Measurements from ENCODE around the gene MYO5B. TPM values are rescaled to one million over a fixed set of nuclear protein-coding genes. Genes with fewer than 3 reads are reported as not detected.

Gene MYO5B
- polyA plus RNA-seq, 1 of the 3 experiments (the other 2 are of a cell fraction) = 1.3 TPM

GRCh38 chr18:50061876-50062517 lies 132.9 kb downstream of the MYO5B start:
- Histone ChIP-seq H3K4me3 (ENCODE audit: low read depth in 2 of 2, low read length in 1 of 2) (no peak overlapping the region), H2AFZ (ENCODE audit: low read depth) (no peak overlapping the region), H4K20me1 (ENCODE audit: insufficient read depth) (no peaks in the 10 kb centered on the region), H3K36me3 (replicated peaks in 1 of 2; ENCODE audit: control insufficient read depth in 1 of 2, insufficient read depth in 2 of 2, low read length in 1 of 2) (no peaks in the 10 kb centered on the region), H3K79me2 (ENCODE audit: insufficient read depth) (no peaks in the 10 kb centered on the region), H3K4me2 (no peak overlapping the region), H3K27me3 (ENCODE audit: insufficient read depth) (no peaks in the 10 kb centered on the region), H3K4me1 (ENCODE audit: control insufficient read depth in 1 of 2, insufficient read depth in 2 of 2, low read depth in 1 of 2, low read length in 1 of 2) (no peaks in the 10 kb centered on the region), H3K9me3 (no peaks in the 10 kb centered on the region), H3K9me2 (no peaks in the 10 kb centered on the region), H3K9ac (no peak overlapping the region), H3K27ac (ENCODE audit: low read depth in 2 of 2, low read length in 1 of 2) (no peak overlapping the region), H3F3A (replicated peaks; ENCODE audit: insufficient read depth) (no peaks in the 10 kb centered on the region)
- CTCF ChIA-PET = no interaction called here
- WGBS (ENCODE audit: low lambda C conversion rate) = 60% methylated on average over 4 of the region's 4 CpGs
- DNase-seq = no peak
- POLR2A ChIA-PET = no interaction called here
- TF ChIP-seq FOXJ3 (CRISPR knock-in tag; IDR thresholded peaks at IDR 0.05) (no peak), RCOR1 (IDR thresholded peaks at IDR 0.05; ENCODE audit: low read length) (no peak), RAD21 (IDR thresholded peaks at IDR 0.05; ENCODE audit: low read length) (no peak), EP300 (IDR thresholded peaks at IDR 0.05; ENCODE audit: borderline replicate concordance in 1 of 2, low read depth in 1 of 2, low read length in 1 of 2) (no peak), SMC3 (IDR thresholded peaks at IDR 0.05; ENCODE audit: low read depth, low read length) (no peak), TAF1 (IDR thresholded peaks at IDR 0.05; ENCODE audit: borderline replicate concordance, low read depth, low read length) (no peak), SIN3A (IDR thresholded peaks at IDR 0.05; ENCODE audit: borderline replicate concordance, low read depth, low read length) (no peak)
- TF ChIP-seq, protein P1, sequence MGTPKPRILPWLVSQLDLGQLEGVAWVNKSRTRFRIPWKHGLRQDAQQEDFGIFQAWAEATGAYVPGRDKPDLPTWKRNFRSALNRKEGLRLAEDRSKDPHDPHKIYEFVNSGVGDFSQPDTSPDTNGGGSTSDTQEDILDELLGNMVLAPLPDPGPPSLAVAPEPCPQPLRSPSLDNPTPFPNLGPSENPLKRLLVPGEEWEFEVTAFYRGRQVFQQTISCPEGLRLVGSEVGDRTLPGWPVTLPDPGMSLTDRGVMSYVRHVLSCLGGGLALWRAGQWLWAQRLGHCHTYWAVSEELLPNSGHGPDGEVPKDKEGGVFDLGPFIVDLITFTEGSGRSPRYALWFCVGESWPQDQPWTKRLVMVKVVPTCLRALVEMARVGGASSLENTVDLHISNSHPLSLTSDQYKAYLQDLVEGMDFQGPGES (IDR thresholded peaks at IDR 0.05; ENCODE audit: low read depth, low read length) = no peak
- TF ChIP-seq, protein P2, sequence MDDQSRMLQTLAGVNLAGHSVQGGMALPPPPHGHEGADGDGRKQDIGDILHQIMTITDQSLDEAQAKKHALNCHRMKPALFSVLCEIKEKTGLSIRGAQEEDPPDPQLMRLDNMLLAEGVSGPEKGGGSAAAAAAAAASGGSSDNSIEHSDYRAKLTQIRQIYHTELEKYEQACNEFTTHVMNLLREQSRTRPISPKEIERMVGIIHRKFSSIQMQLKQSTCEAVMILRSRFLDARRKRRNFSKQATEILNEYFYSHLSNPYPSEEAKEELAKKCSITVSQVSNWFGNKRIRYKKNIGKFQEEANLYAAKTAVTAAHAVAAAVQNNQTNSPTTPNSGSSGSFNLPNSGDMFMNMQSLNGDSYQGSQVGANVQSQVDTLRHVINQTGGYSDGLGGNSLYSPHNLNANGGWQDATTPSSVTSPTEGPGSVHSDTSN (IDR thresholded peaks at IDR 0.05) = no peak
- TF ChIP-seq, protein P3, sequence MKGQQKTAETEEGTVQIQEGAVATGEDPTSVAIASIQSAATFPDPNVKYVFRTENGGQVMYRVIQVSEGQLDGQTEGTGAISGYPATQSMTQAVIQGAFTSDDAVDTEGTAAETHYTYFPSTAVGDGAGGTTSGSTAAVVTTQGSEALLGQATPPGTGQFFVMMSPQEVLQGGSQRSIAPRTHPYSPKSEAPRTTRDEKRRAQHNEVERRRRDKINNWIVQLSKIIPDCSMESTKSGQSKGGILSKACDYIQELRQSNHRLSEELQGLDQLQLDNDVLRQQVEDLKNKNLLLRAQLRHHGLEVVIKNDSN (IDR thresholded peaks at IDR 0.05; ENCODE audit: borderline replicate concordance, low read depth) = no peak

DNA sequence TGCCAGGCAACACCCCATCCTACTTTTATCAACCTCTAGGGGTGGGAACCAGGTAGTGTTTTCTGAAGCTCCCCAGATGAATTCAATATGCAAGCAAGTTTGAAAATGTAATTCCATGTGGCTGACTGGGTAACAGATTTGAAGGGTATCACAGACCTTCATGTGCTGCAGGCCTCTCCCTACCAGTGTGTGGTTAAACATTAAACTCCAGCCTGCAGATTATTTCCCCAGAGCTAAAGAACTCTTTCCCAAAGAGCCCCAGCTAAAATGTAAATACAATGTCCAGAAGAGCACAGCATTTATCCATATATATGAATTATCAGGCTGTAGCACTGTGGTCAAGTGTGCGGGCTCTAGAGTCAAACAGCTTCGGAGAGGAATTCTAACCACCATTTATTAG lies 134.1 kb downstream of the MYO5B start:
- no peaks in the 10 kb centered on the region for H3K27me3 ChIP-seq (ENCODE audit: insufficient read depth)
- no peak overlapping the region for H2AFZ ChIP-seq (ENCODE audit: low read depth)
- H3K9me2 ChIP-seq = no peaks in the 10 kb centered on the region
- DNase-seq = no peak
- no peak overlapping the region for H3K9ac ChIP-seq
- no peak overlapping the region for H3K4me2 ChIP-seq
- H3K4me3 ChIP-seq (ENCODE audit: low read depth in 2 of 2, low read length in 1 of 2) = no peak overlapping the region
- no peaks in the 10 kb centered on the region for H3K36me3 ChIP-seq (replicated peaks in 1 of 2; ENCODE audit: control insufficient read depth in 1 of 2, insufficient read depth in 2 of 2, low read length in 1 of 2)
- no peaks in the 10 kb centered on the region for H3K4me1 ChIP-seq (ENCODE audit: control insufficient read depth in 1 of 2, insufficient read depth in 2 of 2, low read depth in 1 of 2, low read length in 1 of 2)
- no peak for TF ChIP-seq MAX (IDR thresholded peaks at IDR 0.05; ENCODE audit: low read depth)
- no peak overlapping the region for H3K27ac ChIP-seq (ENCODE audit: low read depth in 2 of 2, low read length in 1 of 2)
- no peaks in the 10 kb centered on the region for H4K20me1 ChIP-seq (ENCODE audit: insufficient read depth)
- WGBS (ENCODE audit: low lambda C conversion rate) = 30% methylated on average over 2 of the region's 2 CpGs
- H3F3A ChIP-seq (replicated peaks; ENCODE audit: insufficient read depth) = no peaks in the 10 kb centered on the region
- H3K79me2 ChIP-seq (ENCODE audit: insufficient read depth) = no peaks in the 10 kb centered on the region
- ChIA-PET CTCF (interaction anchor here (1.4 kb wide), 1 partner anchor 21 kb away, joined by 3 read pairs; no protein-coding TSS in a partner anchor), POLR2A (no interaction called here)
- H3K9me3 ChIP-seq = no peaks in the 10 kb centered on the region

Measured in SK-N-SH (cell line).